Measurements from ENCODE around the gene LPP.

DNA sequence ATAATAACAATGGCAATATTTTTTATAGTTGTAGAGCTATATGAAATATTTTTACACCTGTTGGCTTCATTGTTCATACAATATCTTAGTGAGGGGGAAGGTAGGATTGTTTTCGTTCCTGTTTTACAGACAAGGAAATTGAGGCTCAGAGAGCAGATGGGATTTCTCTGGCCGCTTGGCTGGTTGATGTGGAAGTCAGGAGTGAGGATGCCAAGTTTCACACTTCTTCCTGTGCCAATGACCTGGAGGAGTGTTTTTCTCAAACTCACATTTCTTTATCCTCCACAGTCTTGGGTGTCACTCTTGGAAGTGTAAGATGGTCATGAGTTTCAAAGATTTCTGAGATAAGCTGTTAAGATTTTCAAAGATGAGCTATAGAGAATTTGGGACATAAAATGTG lies 50.6 kb downstream of the LPP start:
- TF ChIP-seq POLR2A (IDR thresholded peaks at IDR 0.05; ENCODE audit: low read length) (no peak), GATA1 (IDR thresholded peaks at IDR 0.05; ENCODE audit: low read depth, low read length) (no peak)
